HG02938 (cell line): Measurements from ENCODE around the gene VCX2.
"Not testable (repeated sequence)": the region's sequence is repeated elsewhere in the genome, so short reads cannot be mapped to it uniquely, and the experiment has no call there.

Experiments used
- ATAC-seq: cut with Tn5 transposase; IDR thresholded peaks from one replicate; pipeline ENCODE4 v1.9.1; 2021; ENCODE audit warnings: mild to moderate bottlenecking, moderate library complexity; ENCODE audit not compliant: unreplicated experiment

The VCX2 gene

DNA sequence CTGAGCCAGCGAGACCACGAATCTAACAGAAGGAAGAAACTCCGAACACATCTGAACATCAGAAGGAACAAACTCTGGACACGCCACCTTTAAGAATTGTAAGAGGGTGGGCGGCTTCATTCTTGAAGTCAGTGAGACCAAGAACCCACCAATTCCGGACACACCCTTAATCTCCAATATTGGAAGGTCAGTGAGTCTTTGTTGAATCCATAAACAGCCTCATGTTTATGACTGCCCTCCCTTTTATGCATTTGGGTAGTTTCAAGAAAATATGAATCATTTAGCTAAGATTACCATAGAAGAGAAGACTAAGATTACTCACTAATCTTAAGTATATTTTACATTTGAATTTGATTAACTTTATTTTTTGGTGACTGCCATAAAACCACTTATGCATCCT, 48.5 kb downstream of the VCX2 start:
- ATAC-seq = no peak

- not testable (repeated sequence) for ATAC-seq
Observed at GRCh38 chrX:8121391-8121790, 49.7 kb downstream of the VCX2 start.
